ENCODE results near the gene BTD. TPM values are rescaled to one million over a fixed set of nuclear protein-coding genes. Genes with fewer than 3 reads are reported as not detected.

The BTD gene
- total and polyA plus RNA-seq, 12 donors, result 4.8 to 17.2 (median 13.0) TPM

- DNase-seq (no peak), ATAC-seq (no peak)
- H3K4me1 ChIP-seq, result no peaks in the 10 kb centered on the region
- intact Hi-C loops (cut with DNase I), result no loop called here
- H3K36me3 ChIP-seq, result no peaks in the 10 kb centered on the region
- no peaks in the 10 kb centered on the region for H3K27me3 ChIP-seq
- H3K27ac ChIP-seq, result no peak overlapping the region
- WGBS, 2 donors, result 81 to 88% methylated on average over 7 of the region's 7 CpGs
- peaks cover 0 to 32% (median 16%) of the 10 kb centered on the region in 11 donors for H3K9me3 ChIP-seq
- H3K4me3 ChIP-seq, result no peak overlapping the region
- no peak for TF ChIP-seq CTCF (IDR thresholded peaks at IDR 0.05)
Measured at GRCh38 chr3:15660055-15660935, 58.8 kb downstream of the BTD start.

GRCh38 chr3:15664144-15664543 is 62.6 kb downstream of the BTD start:
- no peak for TF ChIP-seq CTCF (IDR thresholded peaks at IDR 0.05)
- no peaks in the 10 kb centered on the region for H3K9me3 ChIP-seq
- WGBS, 2 donors, result 89 to 91% methylated on average over 1 of the region's 1 CpG
- H3K36me3 ChIP-seq, result peaks cover 0 to 21% (median 0%) of the 10 kb centered on the region in 9 donors
- no peak overlapping the region for H3K27ac ChIP-seq
- H3K4me3 ChIP-seq, result no peak overlapping the region
- peaks cover 0 to 7% (median 0%) of the 10 kb centered on the region in 9 donors for H3K4me1 ChIP-seq
- intact Hi-C loops (cut with DNase I), result no loop called here
- no peaks in the 10 kb centered on the region for H3K27me3 ChIP-seq
- DNase-seq (no peak), ATAC-seq (no peak)

- Histone ChIP-seq H3K4me1 (peaks cover 0 to 7% (median 0%) of the 10 kb centered on the region in 9 donors), H3K27ac (no peak overlapping the region), H3K36me3 (peaks cover 0 to 36% (median 0%) of the 10 kb centered on the region in 9 donors), H3K9me3 (no peaks in the 10 kb centered on the region), H3K27me3 (no peaks in the 10 kb centered on the region), H3K4me3 (no peak overlapping the region)
- intact Hi-C loops (cut with DNase I), result no loop called here
- WGBS, 2 donors, result 95 to 96% methylated on average over 5 of the region's 5 CpGs
- no peak for DNase-seq
- ATAC-seq, result peak in 1 of 8 donors; percentile 59
- TF ChIP-seq CTCF (IDR thresholded peaks at IDR 0.05), result no peak
Measured at GRCh38 chr3:15665510-15666150, 64.1 kb downstream of the BTD start.

GRCh38 chr3:15666277-15666676 is 64.7 kb downstream of the BTD start:
- 62 to 70% methylated on average over 5 of the region's 5 CpGs for WGBS, 2 donors
- Histone ChIP-seq H3K36me3 (peaks cover 0 to 41% (median 0%) of the 10 kb centered on the region in 9 donors), H3K27ac (no peak overlapping the region), H3K9me3 (no peaks in the 10 kb centered on the region), H3K4me1 (peaks cover 0 to 7% (median 0%) of the 10 kb centered on the region in 9 donors), H3K4me3 (no peak overlapping the region), H3K27me3 (no peaks in the 10 kb centered on the region)
- intact Hi-C loops (cut with DNase I), result no loop called here
- peak in 4 of 8 donors; percentile 33 to 74 (median 54) for ATAC-seq
- DNase-seq, result no peak
- no peak for TF ChIP-seq CTCF (IDR thresholded peaks at IDR 0.05)
